ENCODE measurements around the gene MYL11. TPM values are rescaled to one million over a fixed set of nuclear protein-coding genes. Genes with fewer than 3 reads are reported as not detected.
A peak's percentile ranks its signal among the peaks of the same experiment; 100 is the strongest.

MYL11 gene
- total RNA-seq, 1 donor, result not detected

- H3K4me2 ChIP-seq (ENCODE audit: insufficient read depth, low read length), result peak overlapping the region; percentile 92
- no peak for TF ChIP-seq CTCF (IDR thresholded peaks at IDR 0.05; ENCODE audit: extremely low read depth, low read depth, low read length)
- peak overlapping the region; percentile 74 for H3K4me3 ChIP-seq (ENCODE audit: insufficient read depth, low read length)
- H3K36me3 ChIP-seq (ENCODE audit: insufficient read depth, low read length), result no peaks in the 10 kb centered on the region
- H3K9me3 ChIP-seq (ENCODE audit: low read depth, low read length), result no peaks in the 10 kb centered on the region
- peak overlapping the region; percentile 56 for H3K27ac ChIP-seq (ENCODE audit: low read depth, low read length)
- H2AFZ ChIP-seq (ENCODE audit: low read length), result peak overlapping the region; percentile 90
- peaks cover 38% of the 10 kb centered on the region for H3K79me2 ChIP-seq (ENCODE audit: insufficient read depth, low read length)
- peaks cover 32% of the 10 kb centered on the region for H4K20me1 ChIP-seq (ENCODE audit: insufficient read depth, low read length)
- peaks cover 24% of the 10 kb centered on the region for H3K4me1 ChIP-seq (ENCODE audit: insufficient read depth, low read length)
- H3K27me3 ChIP-seq (ENCODE audit: insufficient read depth, low read length), result no peaks in the 10 kb centered on the region
- DNase-seq (ENCODE audit: insufficient read length, low spot score, missing footprints), result no peak
Observed at GRCh38 chr16:30371248-30371816, 3.3 kb upstream of the MYL11 start.

- H3K4me3 ChIP-seq (ENCODE audit: insufficient read depth, low read length), result no peak overlapping the region
- no peak overlapping the region for H3K27ac ChIP-seq (ENCODE audit: low read depth, low read length)
Observed at GRCh38 chr16:30372038-30372712, 2.4 kb upstream of the MYL11 start.

GRCh38 chr16:30372725-30373124, 1.9 kb upstream of the MYL11 start:
- no peaks in the 10 kb centered on the region for H3K36me3 ChIP-seq (ENCODE audit: insufficient read depth, low read length)
- H3K4me2 ChIP-seq (ENCODE audit: insufficient read depth, low read length), result no peak overlapping the region
- DNase-seq (ENCODE audit: insufficient read length, low spot score, missing footprints), result peak; percentile 32
- H3K4me3 ChIP-seq (ENCODE audit: insufficient read depth, low read length), result no peak overlapping the region
- H3K27me3 ChIP-seq (ENCODE audit: insufficient read depth, low read length), result no peaks in the 10 kb centered on the region
- H3K9me3 ChIP-seq (ENCODE audit: low read depth, low read length), result no peaks in the 10 kb centered on the region
- H4K20me1 ChIP-seq (ENCODE audit: insufficient read depth, low read length), result peaks cover 19% of the 10 kb centered on the region
- peaks cover 25% of the 10 kb centered on the region for H3K4me1 ChIP-seq (ENCODE audit: insufficient read depth, low read length)
- no peak for TF ChIP-seq CTCF (IDR thresholded peaks at IDR 0.05; ENCODE audit: extremely low read depth, low read depth, low read length)
- H3K27ac ChIP-seq (ENCODE audit: low read depth, low read length), result no peak overlapping the region
- no peak overlapping the region for H2AFZ ChIP-seq (ENCODE audit: low read length)
- H3K79me2 ChIP-seq (ENCODE audit: insufficient read depth, low read length), result peaks cover 24% of the 10 kb centered on the region

More at GRCh38 chr16:30372038-30372712, 2.4 kb upstream of the MYL11 start:
- H3K79me2 ChIP-seq (ENCODE audit: insufficient read depth, low read length), result peaks cover 29% of the 10 kb centered on the region
- peaks cover 25% of the 10 kb centered on the region for H4K20me1 ChIP-seq (ENCODE audit: insufficient read depth, low read length)
- no peak overlapping the region for H2AFZ ChIP-seq (ENCODE audit: low read length)
- peak; percentile 38 for DNase-seq (ENCODE audit: insufficient read length, low spot score, missing footprints)
- H3K27me3 ChIP-seq (ENCODE audit: insufficient read depth, low read length), result no peaks in the 10 kb centered on the region
- no peak overlapping the region for H3K4me2 ChIP-seq (ENCODE audit: insufficient read depth, low read length)
- no peaks in the 10 kb centered on the region for H3K9me3 ChIP-seq (ENCODE audit: low read depth, low read length)
- no peaks in the 10 kb centered on the region for H3K36me3 ChIP-seq (ENCODE audit: insufficient read depth, low read length)
- peaks cover 26% of the 10 kb centered on the region for H3K4me1 ChIP-seq (ENCODE audit: insufficient read depth, low read length)
- no peak for TF ChIP-seq CTCF (IDR thresholded peaks at IDR 0.05; ENCODE audit: extremely low read depth, low read depth, low read length)

- no peaks in the 10 kb centered on the region for H3K27me3 ChIP-seq (ENCODE audit: insufficient read depth, low read length)
- no peak overlapping the region for H3K4me3 ChIP-seq (ENCODE audit: insufficient read depth, low read length)
- no peak overlapping the region for H3K27ac ChIP-seq (ENCODE audit: low read depth, low read length)
- no peak overlapping the region for H3K4me2 ChIP-seq (ENCODE audit: insufficient read depth, low read length)
- H3K4me1 ChIP-seq (ENCODE audit: insufficient read depth, low read length), result peaks cover 19% of the 10 kb centered on the region
- no peaks in the 10 kb centered on the region for H3K36me3 ChIP-seq (ENCODE audit: insufficient read depth, low read length)
- peaks cover 4% of the 10 kb centered on the region for H3K79me2 ChIP-seq (ENCODE audit: insufficient read depth, low read length)
- TF ChIP-seq CTCF (IDR thresholded peaks at IDR 0.05; ENCODE audit: extremely low read depth, low read depth, low read length), result no peak
- DNase-seq (ENCODE audit: insufficient read length, low spot score, missing footprints), result peak; percentile 72
- no peaks in the 10 kb centered on the region for H3K9me3 ChIP-seq (ENCODE audit: low read depth, low read length)
- H4K20me1 ChIP-seq (ENCODE audit: insufficient read depth, low read length), result peaks cover 5% of the 10 kb centered on the region
- H2AFZ ChIP-seq (ENCODE audit: low read length), result no peak overlapping the region
Observed at GRCh38 chr16:30375864-30376263, 1.3 kb downstream of the MYL11 start.
